ENCODE data around the gene MCL1.
"Not testable (repeated sequence)": the region's sequence is repeated elsewhere in the genome, so short reads cannot be mapped to it uniquely, and the experiment has no call there.

- TF ChIP-seq, protein P1, sequence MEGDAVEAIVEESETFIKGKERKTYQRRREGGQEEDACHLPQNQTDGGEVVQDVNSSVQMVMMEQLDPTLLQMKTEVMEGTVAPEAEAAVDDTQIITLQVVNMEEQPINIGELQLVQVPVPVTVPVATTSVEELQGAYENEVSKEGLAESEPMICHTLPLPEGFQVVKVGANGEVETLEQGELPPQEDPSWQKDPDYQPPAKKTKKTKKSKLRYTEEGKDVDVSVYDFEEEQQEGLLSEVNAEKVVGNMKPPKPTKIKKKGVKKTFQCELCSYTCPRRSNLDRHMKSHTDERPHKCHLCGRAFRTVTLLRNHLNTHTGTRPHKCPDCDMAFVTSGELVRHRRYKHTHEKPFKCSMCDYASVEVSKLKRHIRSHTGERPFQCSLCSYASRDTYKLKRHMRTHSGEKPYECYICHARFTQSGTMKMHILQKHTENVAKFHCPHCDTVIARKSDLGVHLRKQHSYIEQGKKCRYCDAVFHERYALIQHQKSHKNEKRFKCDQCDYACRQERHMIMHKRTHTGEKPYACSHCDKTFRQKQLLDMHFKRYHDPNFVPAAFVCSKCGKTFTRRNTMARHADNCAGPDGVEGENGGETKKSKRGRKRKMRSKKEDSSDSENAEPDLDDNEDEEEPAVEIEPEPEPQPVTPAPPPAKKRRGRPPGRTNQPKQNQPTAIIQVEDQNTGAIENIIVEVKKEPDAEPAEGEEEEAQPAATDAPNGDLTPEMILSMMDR (conservative IDR thresholded peaks at IDR 0.05; ENCODE audit: low read length), result not testable (repeated sequence)
- TF ChIP-seq EZH2phosphoT487 (IDR thresholded peaks at IDR 0.05; ENCODE audit: borderline replicate concordance), result not testable (repeated sequence)
These were observed 2.6 kb upstream of the MCL1 start for GRCh38 chr1:150581962-150582361.
